Measurements from ENCODE around the gene IGSF23.
"Not testable (repeated sequence)": the region's sequence is repeated elsewhere in the genome, so short reads cannot be mapped to it uniquely, and the experiment has no call there.

IGSF23 gene

DNA sequence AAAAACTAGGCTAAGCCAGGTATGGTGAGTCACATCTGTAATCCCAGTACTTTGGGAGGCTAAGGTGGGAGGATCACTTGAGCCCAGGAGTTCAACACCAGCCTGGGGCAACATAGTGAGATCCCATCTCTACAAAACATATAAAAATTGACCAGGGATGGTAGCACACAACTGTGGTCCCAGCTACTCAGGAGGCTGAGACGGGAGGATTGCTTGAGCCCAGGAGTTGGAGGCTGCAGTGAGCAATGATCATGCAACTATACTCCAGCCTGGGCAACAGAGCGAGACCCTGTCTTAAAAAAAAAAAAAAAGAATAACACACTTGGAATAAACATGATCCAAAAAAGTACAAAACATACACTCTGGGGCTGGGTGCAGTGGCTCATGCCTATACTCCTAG is 56.7 kb downstream of the IGSF23 start:
- not testable (repeated sequence) for DNase-seq

DNA sequence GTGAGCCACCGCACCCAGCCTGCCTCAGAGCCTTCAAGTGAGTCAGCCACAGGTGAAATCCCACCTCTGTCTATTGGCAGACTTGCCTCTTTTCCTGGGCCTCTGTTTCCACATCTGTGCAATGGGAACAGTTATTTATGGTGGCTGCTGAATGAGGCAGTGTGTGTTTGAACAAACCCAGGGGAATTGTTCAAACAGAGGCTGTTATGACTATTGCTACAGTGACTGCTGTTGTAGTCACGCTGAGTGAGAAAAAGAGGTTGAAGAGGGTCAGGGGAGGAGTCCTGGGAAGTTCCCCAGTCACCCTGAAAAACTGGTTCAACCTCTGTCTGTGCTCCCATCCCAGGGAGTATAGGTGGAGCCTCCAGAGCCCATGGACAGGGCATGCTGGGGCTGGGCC is 58.0 kb downstream of the IGSF23 start, which contains the start of gene CEACAM19:
TSS of gene CEACAM19 (plus strand) at position 83 of the 400 bp plus-strand sequence. CDS start 450 bp downstream, outside the sequence.
- no peak for DNase-seq

DNA sequence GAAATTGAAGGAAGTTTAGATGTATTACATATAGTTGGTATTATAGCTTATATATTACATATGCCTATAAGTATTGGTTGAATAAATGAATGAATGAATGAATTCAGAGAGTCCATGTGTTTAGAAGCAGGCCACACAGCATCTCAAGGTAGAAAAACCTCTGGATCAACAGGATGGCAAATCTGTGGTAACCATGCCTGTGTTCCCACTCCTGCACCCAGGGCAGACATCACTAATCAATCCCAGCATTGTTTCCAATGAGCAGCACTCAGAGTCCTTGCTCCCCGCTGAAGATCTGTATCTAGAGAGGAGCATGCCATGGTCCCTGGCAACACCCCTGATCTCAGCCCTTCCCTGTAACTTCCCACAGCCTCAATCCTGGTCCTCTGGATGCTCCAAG is 58.9 kb downstream of the IGSF23 start:
- DNase-seq, result no peak

DNA sequence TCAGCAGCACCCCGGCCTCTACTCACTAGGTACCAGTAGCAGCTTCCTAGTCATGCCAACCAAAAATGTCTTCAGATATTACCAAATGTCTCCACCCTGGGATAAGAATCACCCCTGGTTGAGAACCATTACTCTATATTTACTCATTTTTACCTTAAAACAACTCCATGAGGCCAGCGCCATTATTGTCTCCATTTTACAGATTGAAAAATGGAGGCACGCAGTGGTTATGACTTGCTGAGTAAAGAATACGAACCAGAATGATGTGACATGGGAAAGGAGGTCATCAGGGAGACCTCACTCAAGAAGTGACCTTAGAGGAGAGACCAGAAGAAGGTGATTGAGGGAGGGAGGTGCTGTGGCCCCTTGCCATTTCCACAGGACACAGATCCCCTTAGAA is 60.1 kb downstream of the IGSF23 start:
- no peak for DNase-seq

DNA sequence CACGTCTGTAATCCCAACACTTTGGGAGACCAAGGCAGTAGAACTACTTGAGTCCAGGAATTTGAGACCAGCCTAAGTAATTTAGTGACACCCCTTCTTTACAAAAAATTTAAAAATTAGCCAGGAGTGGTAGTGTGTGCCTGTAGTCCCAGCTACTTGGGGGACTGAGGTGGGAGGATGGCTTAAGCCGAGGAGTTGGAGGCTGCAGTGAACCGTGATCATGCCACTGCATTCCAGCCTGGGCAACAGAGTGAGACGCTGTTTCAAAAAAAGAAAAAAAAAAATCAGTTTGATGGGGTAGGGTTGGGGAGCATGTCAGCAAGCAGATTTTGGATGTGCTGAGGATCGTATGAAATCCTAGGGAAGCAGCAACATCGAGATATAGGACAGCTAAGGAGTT is 62.2 kb downstream of the IGSF23 start:
- no peak for DNase-seq

DNA sequence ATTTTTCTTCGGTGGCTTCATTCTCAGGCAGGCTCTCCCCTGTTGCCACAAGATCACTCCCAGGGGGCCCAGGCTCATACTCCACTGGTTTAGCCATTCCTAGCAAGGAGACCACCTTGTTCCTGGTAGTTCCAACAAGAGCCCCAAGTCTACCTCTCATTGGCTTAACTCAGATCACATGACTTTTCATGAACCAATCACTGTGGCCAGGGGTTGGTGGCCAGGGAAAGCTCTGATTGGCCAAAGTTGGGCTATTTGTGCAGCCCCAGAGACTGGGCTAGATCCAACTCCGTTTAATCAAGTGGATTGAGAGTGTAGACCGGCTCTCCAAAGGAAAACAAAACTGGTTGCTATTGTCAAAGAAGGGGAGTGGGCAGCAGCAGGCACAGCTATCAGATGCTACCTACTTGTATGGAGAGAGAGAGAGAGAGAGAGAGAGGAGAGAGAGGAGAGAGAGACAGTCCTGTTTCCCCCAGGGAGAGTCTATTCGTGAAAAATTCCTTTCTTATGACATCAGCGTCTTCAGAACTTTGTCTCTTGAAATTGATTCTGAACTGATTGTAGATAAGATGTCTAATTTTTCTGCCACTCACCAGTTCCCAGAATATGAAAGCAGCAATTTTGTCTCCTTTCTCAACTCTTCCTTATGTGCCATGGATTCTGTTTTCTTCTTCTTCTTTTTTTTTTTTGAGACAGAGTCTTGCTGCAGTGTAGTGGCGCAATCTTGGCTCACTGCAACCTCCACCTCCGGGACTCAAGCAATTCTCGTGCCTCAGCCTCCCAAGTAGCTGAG is 63.9 kb downstream of the IGSF23 start:
- DNase-seq, result no peak

DNA sequence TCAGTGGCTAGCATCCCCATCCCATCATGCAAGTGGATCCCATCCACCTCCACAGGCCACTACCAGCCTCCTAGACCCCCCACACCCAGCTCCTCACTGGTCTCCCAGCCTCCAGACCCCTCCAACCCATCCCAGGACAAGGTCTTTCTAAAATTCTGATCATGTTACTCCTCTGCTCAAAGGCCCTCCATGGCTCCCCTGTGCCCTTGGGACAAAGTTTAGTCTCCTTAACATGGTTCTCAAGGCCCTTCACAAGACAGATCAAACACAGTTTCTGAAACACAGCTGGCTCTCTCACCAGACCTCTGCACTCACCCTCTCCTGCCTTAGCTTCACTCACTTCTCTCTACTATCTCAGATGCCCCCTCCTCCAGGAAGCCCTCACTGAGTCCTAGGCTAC is 67.2 kb downstream of the IGSF23 start:
- no peak for DNase-seq

DNA sequence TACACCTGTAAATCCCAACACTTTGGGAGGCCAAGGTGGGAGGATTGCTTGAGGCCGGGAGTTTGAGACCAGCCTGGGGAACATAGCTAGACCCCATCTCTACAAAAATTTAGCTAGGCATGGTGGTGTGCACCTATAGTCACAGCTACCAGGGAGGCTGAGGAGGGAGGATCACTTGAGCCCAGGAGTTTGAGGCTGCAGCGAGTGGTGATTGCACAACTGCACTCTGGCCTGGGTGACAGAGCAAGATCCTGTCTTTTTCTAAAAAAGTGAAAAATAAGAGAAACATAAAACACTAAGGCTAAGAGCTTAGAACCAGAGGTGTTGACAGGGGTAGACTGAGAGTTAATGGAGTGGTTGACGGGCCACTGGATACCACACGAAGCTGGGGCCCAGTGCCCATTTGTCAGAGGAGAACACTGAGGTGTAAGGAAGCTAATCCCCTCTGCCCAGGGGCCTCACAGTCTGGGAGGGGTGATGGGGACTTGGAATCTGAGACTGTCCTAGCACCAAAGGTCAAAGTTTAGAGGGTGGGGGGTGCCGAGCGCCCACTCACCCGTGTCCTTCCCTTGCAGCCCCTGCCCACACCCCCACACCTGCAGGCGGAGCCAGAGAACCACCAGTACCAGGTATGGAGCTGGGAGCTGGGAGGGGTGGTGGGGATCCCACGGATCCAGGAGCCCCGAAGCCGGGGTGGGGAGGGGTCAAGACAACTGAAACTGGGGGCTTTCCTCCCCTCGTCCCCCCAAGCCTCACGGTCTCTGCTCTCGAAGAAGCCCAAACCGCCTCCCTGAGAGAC is 68.8 kb downstream of the IGSF23 start:
- no peak for DNase-seq

DNA sequence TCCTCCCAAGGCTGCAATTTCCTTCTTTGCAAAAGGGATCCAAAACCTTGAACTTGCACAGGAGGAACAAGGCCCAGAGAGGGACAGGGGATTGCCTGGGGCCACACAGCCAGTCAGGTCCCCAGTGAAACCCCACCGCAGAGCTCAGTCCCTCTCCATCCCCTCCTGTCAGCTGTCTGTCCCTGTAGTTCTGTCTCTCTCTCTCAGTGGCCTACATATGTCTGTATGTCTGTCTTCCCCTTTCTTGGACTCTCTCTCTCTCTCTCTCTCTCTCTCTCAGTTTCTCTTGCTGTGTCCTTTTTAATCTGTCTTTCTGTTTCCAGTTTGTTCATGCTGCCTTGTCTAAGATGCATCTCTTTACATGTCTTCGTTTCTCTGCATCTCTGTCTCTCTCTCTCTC is 69.4 kb downstream of the IGSF23 start:
- no peak for DNase-seq

DNA sequence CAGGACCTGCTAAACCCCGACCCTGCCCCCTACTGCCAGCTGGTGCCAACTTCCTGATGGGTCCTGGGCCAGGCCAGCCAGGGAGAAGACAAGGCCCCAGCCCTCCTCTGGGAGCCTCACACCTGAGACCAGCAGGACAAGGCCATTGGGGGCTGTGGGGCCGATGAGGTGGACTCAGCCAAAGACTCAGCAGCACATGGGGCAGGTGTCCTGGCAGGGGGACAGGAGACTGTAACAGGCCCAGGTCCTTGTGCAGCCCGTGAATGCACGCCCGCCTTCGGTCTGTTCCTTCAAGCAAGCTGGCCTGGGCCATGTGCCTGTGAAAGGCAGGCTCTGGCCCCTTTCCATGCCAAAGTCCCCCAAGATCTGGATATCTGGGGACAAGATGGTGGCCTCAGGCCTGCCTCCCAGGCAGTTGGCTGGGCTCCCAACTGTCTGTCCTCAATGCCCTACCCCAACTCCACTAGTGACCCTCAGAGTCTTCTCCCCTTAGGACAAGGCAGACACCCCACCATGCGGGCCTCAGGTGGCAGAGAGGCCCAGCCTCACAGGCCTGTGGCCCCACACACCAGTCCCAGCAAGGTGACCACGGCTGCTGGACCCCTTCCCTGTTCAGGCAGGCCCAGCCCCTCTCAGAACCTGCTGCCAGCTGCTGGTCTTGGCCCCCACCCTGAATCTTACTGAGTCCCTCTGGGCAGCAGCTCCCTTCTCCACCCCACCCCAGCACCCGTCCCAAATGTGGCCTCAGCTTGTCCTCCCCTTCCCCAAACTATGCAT is 70.3 kb downstream of the IGSF23 start:
- no peak for DNase-seq

DNA sequence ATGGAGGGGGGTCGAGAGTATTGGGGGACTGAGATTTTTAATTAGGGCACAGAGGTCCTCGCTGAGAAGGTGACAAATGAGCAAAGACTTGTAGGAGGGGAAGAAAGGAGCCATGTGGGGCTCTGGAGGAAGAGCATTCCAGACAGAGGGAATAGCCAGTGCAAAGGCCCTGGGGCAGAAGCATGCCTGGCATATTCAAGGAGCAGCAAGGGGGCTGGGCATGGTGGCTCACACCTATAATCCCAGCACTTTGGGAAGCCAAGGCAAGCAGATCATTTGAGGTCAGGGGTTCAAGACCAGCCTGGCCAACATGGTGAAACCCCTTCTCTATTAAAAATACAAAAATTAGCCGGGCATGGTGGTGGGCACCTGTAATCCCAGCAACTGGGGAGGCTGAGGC is 71.0 kb downstream of the IGSF23 start:
- not testable (repeated sequence) for DNase-seq

DNA sequence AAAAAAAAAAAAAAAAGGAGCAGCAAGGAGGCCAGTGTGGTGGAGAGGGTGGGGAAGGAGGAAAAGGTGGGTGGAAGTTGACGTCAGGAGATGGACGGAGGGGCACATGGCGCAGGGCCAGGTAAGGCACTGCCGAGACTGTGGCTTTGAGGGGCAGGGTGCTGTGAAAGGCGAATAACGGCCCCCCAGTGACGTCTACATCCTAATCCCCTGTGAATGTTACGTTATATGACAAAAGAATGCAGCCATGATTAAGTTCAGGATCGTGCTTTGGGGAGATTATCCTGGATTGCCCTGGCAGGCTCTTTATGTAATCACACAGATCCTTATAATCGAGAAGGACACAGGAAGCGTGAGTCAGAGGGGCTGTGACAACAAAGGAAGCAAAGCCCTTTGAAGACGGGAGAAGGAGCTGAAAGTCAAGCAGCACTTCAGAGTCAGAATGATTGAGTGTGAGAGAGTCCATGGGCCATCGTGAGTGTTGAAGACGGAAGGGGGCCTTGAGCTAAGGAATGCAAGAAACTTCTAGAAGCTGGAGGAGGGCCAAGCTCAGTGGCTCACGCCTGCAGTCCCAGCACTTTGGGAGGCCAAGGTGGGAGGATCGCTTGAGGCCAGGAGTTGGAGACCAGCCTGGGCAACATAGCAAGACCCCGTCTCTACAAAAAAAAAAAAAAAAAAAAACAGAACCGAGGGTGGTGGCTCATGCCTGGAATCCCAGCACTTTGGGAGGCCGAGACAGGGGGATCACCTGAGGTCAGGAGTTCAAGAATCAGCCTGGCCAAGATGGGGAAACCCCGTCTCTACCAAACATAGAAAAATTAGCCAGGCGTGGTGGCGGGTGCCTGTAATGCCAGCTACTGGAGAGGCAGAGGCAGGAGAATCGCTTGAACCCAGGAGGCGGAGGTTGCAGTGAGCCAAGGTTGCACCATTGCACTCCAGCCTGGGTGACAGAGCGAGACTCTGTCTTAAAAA is 71.8 kb downstream of the IGSF23 start:
- no peak for DNase-seq

DNA sequence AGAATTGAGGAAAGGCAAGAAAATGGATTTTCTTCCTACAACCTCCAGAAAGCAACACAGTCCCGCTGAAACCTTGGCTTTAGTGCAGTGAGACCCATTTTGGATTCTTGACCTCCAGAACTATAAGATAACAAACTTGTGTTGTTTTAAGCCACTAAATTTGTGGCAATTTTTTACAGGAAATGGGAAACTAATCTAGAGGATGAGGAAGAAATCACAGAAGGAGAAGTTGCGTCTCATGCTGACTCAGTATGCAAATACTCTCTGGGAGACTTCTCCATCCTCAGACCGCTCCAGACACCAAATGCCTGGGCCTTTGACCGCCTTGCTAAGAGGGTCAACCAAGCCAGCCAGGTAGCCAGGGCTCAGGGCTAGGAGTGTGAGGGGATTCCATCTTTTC is 72.5 kb downstream of the IGSF23 start:
- no peak for DNase-seq
